ENCODE measurements around the gene HNF4A. TPM values are rescaled to one million over a fixed set of nuclear protein-coding genes. Genes with fewer than 3 reads are reported as not detected.

Gene HNF4A
- polyA plus RNA-seq, 1 of the 3 experiments (the other 2 are of a cell fraction): not detected

GRCh38 chr20:44461142-44461802, 105.8 kb downstream of the HNF4A start:
- ChIA-PET CTCF (interaction anchor here (0.7 to 6.2 kb wide), 13 partner anchors 11 to 245 kb away, joined by 3 to 57 read pairs (median 4); no protein-coding TSS in a partner anchor), POLR2A (no interaction called here)
- Histone ChIP-seq H3F3A (replicated peaks; ENCODE audit: insufficient read depth) (no peaks in the 10 kb centered on the region), H3K9ac (no peak overlapping the region), H3K4me2 (no peak overlapping the region), H3K79me2 (ENCODE audit: insufficient read depth) (no peaks in the 10 kb centered on the region), H3K9me2 (no peaks in the 10 kb centered on the region), H4K20me1 (ENCODE audit: insufficient read depth) (no peaks in the 10 kb centered on the region), H3K27ac (ENCODE audit: low read depth in 2 of 2, low read length in 1 of 2) (no peak overlapping the region), H2AFZ (ENCODE audit: low read depth) (no peak overlapping the region), H3K9me3 (no peaks in the 10 kb centered on the region), H3K36me3 (replicated peaks in 1 of 2; ENCODE audit: control insufficient read depth in 1 of 2, insufficient read depth in 2 of 2, low read length in 1 of 2) (no peaks in the 10 kb centered on the region), H3K27me3 (ENCODE audit: insufficient read depth) (no peaks in the 10 kb centered on the region), H3K4me1 (ENCODE audit: control insufficient read depth in 1 of 2, insufficient read depth in 2 of 2, low read depth in 1 of 2, low read length in 1 of 2) (peaks cover 0 to 4% of the 10 kb centered on the region in 2 experiments; a peak in 1 of 4 replicates), H3K4me3 (ENCODE audit: low read depth in 2 of 2, low read length in 1 of 2) (no peak overlapping the region)
- no peak for DNase-seq
- TF ChIP-seq SMC3 (IDR thresholded peaks at IDR 0.05; ENCODE audit: low read depth, low read length) (no peak), PBX3 (IDR thresholded peaks at IDR 0.05) (no peak)
- WGBS (ENCODE audit: low lambda C conversion rate): 54% methylated on average over 6 of the region's 6 CpGs

- H3K9me2 ChIP-seq: no peaks in the 10 kb centered on the region
- TF ChIP-seq PBX3 (IDR thresholded peaks at IDR 0.05) (no peak), SIN3A (IDR thresholded peaks at IDR 0.05; ENCODE audit: borderline replicate concordance, low read depth, low read length) (no peak)
- H3K4me1 ChIP-seq (ENCODE audit: control insufficient read depth in 1 of 2, insufficient read depth in 2 of 2, low read depth in 1 of 2, low read length in 1 of 2): peaks cover 0 to 4% of the 10 kb centered on the region in 2 experiments; a peak in 1 of 4 replicates
- H3K27me3 ChIP-seq (ENCODE audit: insufficient read depth): no peaks in the 10 kb centered on the region
- H3K79me2 ChIP-seq (ENCODE audit: insufficient read depth): no peaks in the 10 kb centered on the region
- no peak for DNase-seq
- H3K4me3 ChIP-seq (ENCODE audit: low read depth in 2 of 2, low read length in 1 of 2): no peak overlapping the region
- WGBS (ENCODE audit: low lambda C conversion rate): 61% methylated on average over 5 of the region's 5 CpGs
- ChIA-PET CTCF (interaction anchor here (0.7 to 6.2 kb wide), 13 partner anchors 10 to 245 kb away, joined by 3 to 57 read pairs (median 4); no protein-coding TSS in a partner anchor), POLR2A (no interaction called here)
- H3K27ac ChIP-seq (ENCODE audit: low read depth in 2 of 2, low read length in 1 of 2): no peak overlapping the region
- H3K9me3 ChIP-seq: no peaks in the 10 kb centered on the region
- no peak overlapping the region for H2AFZ ChIP-seq (ENCODE audit: low read depth)
- no peak overlapping the region for H3K9ac ChIP-seq
- no peak overlapping the region for H3K4me2 ChIP-seq
- H3F3A ChIP-seq (replicated peaks; ENCODE audit: insufficient read depth): no peaks in the 10 kb centered on the region
- no peaks in the 10 kb centered on the region for H4K20me1 ChIP-seq (ENCODE audit: insufficient read depth)
- no peaks in the 10 kb centered on the region for H3K36me3 ChIP-seq (replicated peaks in 1 of 2; ENCODE audit: control insufficient read depth in 1 of 2, insufficient read depth in 2 of 2, low read length in 1 of 2)
Measured at GRCh38 chr20:44461803-44462174, 106.3 kb downstream of the HNF4A start.

DNA sequence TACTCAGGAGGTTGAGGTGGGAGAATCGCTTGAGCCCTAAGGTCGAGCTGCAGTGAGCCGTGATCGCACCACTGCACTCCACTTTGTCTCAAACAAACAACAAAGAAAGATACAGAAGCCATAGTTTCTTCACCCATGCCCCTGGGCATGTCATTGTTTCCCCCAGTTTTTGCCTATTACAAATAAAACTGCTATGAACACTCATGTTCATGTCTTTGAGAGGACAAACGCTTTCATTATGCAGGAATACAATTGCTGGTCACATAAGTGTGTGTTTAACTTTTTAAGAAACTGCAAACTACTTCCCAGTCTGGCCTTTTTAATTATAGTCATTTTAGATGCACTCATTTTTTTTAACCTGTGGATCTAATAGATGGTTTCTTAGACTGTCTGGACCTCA, 108.0 kb downstream of the HNF4A start:
- Histone ChIP-seq H3K79me2 (ENCODE audit: insufficient read depth) (no peaks in the 10 kb centered on the region), H3F3A (replicated peaks; ENCODE audit: insufficient read depth) (no peaks in the 10 kb centered on the region), H2AFZ (ENCODE audit: low read depth) (no peak overlapping the region), H3K9me2 (no peaks in the 10 kb centered on the region), H3K9me3 (no peaks in the 10 kb centered on the region), H3K27me3 (ENCODE audit: insufficient read depth) (no peaks in the 10 kb centered on the region), H3K36me3 (replicated peaks in 1 of 2; ENCODE audit: control insufficient read depth in 1 of 2, insufficient read depth in 2 of 2, low read length in 1 of 2) (no peaks in the 10 kb centered on the region), H3K4me2 (no peak overlapping the region), H4K20me1 (ENCODE audit: insufficient read depth) (no peaks in the 10 kb centered on the region), H3K4me3 (ENCODE audit: low read depth in 2 of 2, low read length in 1 of 2) (no peak overlapping the region), H3K4me1 (ENCODE audit: control insufficient read depth in 1 of 2, insufficient read depth in 2 of 2, low read depth in 1 of 2, low read length in 1 of 2) (no peaks in the 10 kb centered on the region), H3K27ac (ENCODE audit: low read depth in 2 of 2, low read length in 1 of 2) (no peak overlapping the region), H3K9ac (no peak overlapping the region)
- TF ChIP-seq RFX5 (IDR thresholded peaks at IDR 0.05; ENCODE audit: low read length): no peak
- ChIA-PET POLR2A (no interaction called here), CTCF (interaction anchor here (0.7 to 6.2 kb wide), 3 partner anchors 75 to 354 kb away, joined by 3 to 57 read pairs (median 8); no protein-coding TSS in a partner anchor)
- WGBS (ENCODE audit: low lambda C conversion rate): 67% methylated on average over 5 of the region's 5 CpGs
- no peak for DNase-seq
